Stomach smooth muscle (tissue), 2 donors: Measurements from ENCODE around the gene UBAP2.
A peak's percentile ranks its signal among the peaks of the same experiment; 100 is the strongest.
"Not testable (repeated sequence)": the region's sequence is repeated elsewhere in the genome, so short reads cannot be mapped to it uniquely, and the experiment has no call there.

Experiments
- H3K27ac ChIP-seq: one replicate; pipeline ENCODE4 v1.7.0; 2013; ENCODE audit warnings: mild to moderate bottlenecking, low read length, inconsistent platforms
- H3K27me3 ChIP-seq, 2 donors: one replicate each; pipeline ENCODE4 v1.7.0; 2013; ENCODE audit warnings: low read length in 2 of 2; ENCODE audit not compliant: insufficient read depth in 2 of 2, control insufficient read depth in 1 of 2
- H3K36me3 ChIP-seq, 2 donors: one replicate each; pipeline ENCODE4 v1.7.0; 2013; ENCODE audit warnings: low read length in 2 of 2; ENCODE audit not compliant: control insufficient read depth in 2 of 2, insufficient read depth in 2 of 2
- H3K4me1 ChIP-seq: one replicate; pipeline ENCODE4 v1.7.0; 2013; ENCODE audit warnings: low read length; ENCODE audit not compliant: control insufficient read depth, insufficient read depth
- H3K4me3 ChIP-seq, 2 donors: one replicate each; pipeline ENCODE4 v1.7.0; 2013; ENCODE audit warnings: low read length in 2 of 2
- H3K9ac ChIP-seq, 2 donors: one replicate each; pipeline ENCODE4 v1.7.0; 2013; ENCODE audit warnings: low read length in 2 of 2, mild to moderate bottlenecking in 1 of 2
- H3K9me3 ChIP-seq, 2 donors: one replicate each; pipeline ENCODE4 v1.7.0; 2013; ENCODE audit warnings: low read length in 2 of 2; ENCODE audit not compliant: control insufficient read depth in 2 of 2
- donor health status: healthy.
- donor health status: Pancreatic carcinoma.

UBAP2 gene

DNA sequence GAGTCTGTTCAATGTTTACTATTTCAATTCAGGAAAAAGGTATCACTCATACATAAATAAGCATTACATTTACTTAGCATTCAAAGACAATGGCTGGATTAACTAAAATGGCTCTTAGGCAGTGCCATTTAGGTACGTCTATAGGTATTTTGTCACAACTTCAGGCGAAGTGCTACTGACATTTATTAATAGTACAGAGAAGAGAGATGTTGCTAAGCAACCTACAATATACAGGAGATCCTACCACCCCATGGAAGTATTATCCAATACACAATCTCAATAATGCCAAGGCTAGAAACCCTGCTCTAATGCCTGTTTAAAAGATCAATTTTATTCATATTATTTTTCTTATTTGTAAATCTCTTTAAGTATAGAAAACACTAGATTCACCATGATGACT, 76.0 kb downstream of the UBAP2 start:
- Histone ChIP-seq H3K36me3 (peaks cover 2 to 5% of the 10 kb centered on the region in 2 donors), H3K27me3 (no peaks in the 10 kb centered on the region), H3K27ac (no peak overlapping the region), H3K4me1 (no peaks in the 10 kb centered on the region), H3K9ac (no peak overlapping the region), H3K9me3 (no peaks in the 10 kb centered on the region), H3K4me3 (no peak overlapping the region)

DNA sequence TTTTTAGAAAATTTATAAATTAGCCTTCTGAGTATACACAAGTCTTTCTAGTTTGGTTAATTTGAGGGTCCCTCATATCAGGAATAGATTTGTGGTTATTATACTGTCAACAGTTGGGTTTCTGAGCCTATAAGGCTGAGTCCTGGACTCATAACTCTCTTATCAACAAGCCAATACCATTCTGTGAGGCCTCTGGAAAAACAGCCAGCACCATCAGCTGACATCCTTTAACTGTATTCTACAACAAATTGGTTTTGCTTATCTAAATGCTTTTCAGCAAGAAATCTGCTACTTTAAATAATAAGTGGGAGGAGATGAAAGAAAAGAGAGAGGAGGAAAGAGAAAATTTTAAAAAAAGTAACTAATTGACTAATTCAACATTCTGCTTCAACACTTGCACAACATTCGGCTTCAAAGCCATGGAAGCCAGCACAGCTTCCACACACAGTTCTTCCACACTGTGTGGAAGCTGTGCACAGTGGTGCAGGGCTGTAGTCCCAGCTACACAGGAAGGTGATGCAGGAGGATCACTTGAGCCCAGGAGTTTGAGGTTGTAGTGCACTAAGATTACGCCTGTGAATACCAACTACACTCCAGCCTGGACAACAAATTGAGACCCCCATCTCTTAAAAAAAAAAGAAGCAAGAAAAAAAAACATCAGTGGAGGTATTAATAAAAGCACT, 84.5 kb downstream of the UBAP2 start:
- no peaks in the 10 kb centered on the region for H3K27me3 ChIP-seq
- no peaks in the 10 kb centered on the region for H3K4me1 ChIP-seq
- no peak overlapping the region for H3K4me3 ChIP-seq
- no peak overlapping the region for H3K9ac ChIP-seq
- H3K36me3 ChIP-seq: peaks cover 0 to 2% of the 10 kb centered on the region in 2 donors
- no peaks in the 10 kb centered on the region for H3K9me3 ChIP-seq
- H3K27ac ChIP-seq: no peak overlapping the region

DNA sequence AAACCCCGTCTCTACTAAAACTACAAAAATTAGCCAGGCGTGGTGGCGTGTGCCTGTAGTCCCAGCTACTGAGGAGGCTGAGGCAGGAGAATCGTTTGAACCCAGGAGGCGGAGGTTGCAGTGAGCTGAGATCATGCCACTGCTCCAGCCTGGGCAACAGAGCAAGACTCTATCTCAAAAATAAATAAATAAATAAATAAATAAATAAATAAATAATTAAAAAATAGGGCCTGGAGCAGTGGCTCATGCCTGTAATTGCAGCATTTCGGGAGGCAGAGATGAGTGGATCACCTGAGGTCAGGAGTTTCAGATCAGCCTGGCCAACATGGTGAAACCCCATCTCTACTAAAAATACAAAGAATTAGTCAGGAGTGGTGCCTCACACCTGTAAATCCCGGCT, 86.2 kb downstream of the UBAP2 start:
- not testable (repeated sequence) for H3K4me1 ChIP-seq, H3K9ac ChIP-seq, H3K4me3 ChIP-seq, H3K36me3 ChIP-seq, H3K9me3 ChIP-seq, H3K27me3 ChIP-seq, H3K27ac ChIP-seq

DNA sequence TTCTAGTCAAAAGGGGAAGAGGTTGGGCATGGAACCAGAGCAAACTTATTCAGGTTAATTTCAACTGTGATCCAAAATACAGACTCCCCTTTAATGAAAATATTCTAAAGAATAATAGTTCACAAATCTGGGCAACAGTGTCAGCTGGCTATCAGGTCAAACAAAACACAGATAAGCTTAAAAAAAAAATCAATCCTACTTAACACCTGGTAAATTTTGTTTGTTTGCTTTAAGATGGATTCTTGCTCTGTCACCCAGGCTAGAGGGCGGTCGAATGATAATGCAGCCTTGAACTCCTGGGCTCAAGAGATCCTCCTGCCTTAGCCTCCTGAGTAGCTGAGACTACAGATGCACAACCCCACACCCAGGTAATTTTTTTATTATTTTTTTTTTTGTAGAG, 89.0 kb downstream of the UBAP2 start:
- H3K9me3 ChIP-seq: no peaks in the 10 kb centered on the region
- peaks cover 0 to 9% of the 10 kb centered on the region in 2 donors for H3K36me3 ChIP-seq
- H3K27ac ChIP-seq: no peak overlapping the region
- no peaks in the 10 kb centered on the region for H3K27me3 ChIP-seq
- H3K4me3 ChIP-seq: no peak overlapping the region
- no peaks in the 10 kb centered on the region for H3K4me1 ChIP-seq
- no peak overlapping the region for H3K9ac ChIP-seq

DNA sequence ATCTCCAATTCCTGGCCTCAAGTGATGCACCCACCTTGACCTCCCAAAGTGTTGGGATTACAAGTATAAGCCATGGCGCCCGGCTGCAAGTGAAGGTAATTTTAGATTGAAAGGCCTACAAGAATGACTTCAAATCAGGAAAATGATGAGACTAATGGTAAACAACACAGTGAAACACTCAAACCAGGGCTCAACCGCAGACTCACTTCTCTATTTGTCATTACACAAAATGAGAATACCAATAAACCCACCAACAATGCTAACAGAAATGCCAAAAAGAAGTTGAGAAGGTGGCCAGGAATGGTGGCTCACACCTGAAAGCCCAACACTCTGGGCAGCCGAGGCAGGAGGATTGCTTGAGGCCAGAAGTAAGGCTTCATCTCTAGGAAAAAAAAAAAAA, 92.1 kb downstream of the UBAP2 start:
- peaks cover 0 to 9% of the 10 kb centered on the region in 2 donors for H3K36me3 ChIP-seq
- H3K4me3 ChIP-seq: no peak overlapping the region
- no peaks in the 10 kb centered on the region for H3K9me3 ChIP-seq
- no peak overlapping the region for H3K9ac ChIP-seq
- no peaks in the 10 kb centered on the region for H3K27me3 ChIP-seq
- H3K4me1 ChIP-seq: no peaks in the 10 kb centered on the region
- H3K27ac ChIP-seq: no peak overlapping the region

DNA sequence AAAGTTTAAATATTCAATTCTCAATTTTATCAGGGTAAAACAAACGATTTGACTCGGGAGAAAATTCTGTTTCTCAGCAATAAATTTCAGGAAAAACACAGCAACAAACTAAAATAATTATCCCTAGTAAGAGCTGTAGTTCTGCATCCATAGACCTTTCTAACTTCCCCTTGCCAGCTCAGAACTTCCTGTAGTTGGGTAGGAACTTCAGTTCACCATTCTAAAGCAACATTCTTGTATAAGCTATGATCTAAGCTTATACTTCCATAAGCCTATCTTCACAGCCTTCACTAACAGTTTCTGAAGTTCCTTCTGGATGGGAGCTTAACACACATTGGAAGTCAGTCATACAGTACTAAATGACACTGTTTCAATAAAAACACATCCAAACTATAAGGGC, 96.6 kb downstream of the UBAP2 start:
- H3K9ac ChIP-seq: no peak overlapping the region
- no peak overlapping the region for H3K27ac ChIP-seq
- peaks cover 6% of the 10 kb centered on the region for H3K4me1 ChIP-seq
- H3K9me3 ChIP-seq: no peaks in the 10 kb centered on the region
- H3K27me3 ChIP-seq: no peaks in the 10 kb centered on the region
- no peak overlapping the region for H3K4me3 ChIP-seq
- peaks cover 3 to 8% of the 10 kb centered on the region in 2 donors for H3K36me3 ChIP-seq

DNA sequence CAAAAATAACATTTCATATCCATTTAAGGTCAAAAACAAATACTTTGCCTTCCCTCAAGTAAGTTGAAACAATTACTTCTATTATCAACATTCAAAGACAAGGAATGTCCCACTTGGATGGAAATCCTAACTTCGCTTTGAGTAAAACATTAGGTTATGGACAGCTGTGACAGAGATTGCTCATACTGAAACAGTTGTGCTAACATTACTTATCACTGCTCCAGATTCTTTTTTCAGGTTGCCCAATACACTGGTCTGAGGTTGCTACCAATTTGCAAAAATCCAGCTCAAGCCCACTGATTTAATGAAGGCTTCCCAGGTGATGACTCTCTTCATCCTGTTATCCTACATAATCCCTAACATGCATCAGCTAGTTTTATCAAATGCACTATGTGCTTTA, 98.3 kb downstream of the UBAP2 start:
- H3K27ac ChIP-seq: no peak overlapping the region
- peaks cover 2 to 6% of the 10 kb centered on the region in 2 donors for H3K36me3 ChIP-seq
- H3K27me3 ChIP-seq: no peaks in the 10 kb centered on the region
- peaks cover 13% of the 10 kb centered on the region for H3K4me1 ChIP-seq
- no peak overlapping the region for H3K9ac ChIP-seq
- no peaks in the 10 kb centered on the region for H3K9me3 ChIP-seq
- no peak overlapping the region for H3K4me3 ChIP-seq

DNA sequence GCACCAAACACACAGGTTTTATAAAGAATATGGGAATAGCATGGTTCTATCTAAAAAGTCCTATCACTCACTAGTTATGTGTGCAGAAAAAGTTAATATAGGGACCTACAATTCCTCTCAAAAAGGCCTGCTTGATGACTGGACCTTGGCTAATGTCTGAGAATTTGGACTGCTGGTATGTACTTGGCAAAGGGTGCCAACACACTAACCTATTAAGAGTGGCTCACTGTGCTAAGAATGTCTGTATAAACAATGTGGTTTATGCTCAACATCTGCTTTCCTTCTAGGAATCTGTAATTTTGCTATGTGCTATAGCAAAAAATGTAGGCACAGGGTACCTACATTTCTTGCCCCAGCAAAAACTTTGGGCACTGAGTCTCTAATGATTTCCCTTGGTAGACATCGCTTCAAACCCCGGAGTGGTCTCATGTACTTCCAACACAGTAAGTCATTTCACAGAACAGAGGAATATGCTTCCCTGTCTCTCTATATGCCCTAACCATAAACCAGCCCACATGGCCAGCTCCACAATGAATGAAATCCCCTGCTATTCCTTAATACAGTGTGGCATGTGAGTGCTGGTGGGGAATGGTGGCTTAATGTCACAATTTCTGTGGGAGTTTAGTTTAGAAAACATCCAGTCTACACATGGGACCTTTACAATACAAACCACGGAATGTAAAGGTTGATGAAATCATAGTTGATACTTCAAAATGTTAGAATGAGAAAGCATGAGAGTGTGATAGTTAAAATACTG, 101.7 kb downstream of the UBAP2 start:
- H3K36me3 ChIP-seq: peaks cover 7 to 12% of the 10 kb centered on the region in 2 donors
- H3K4me1 ChIP-seq: peaks cover 13% of the 10 kb centered on the region
- H3K27ac ChIP-seq: peak overlapping the region; percentile 31
- H3K9me3 ChIP-seq: no peaks in the 10 kb centered on the region
- H3K27me3 ChIP-seq: no peaks in the 10 kb centered on the region
- no peak overlapping the region for H3K4me3 ChIP-seq
- no peak overlapping the region for H3K9ac ChIP-seq

DNA sequence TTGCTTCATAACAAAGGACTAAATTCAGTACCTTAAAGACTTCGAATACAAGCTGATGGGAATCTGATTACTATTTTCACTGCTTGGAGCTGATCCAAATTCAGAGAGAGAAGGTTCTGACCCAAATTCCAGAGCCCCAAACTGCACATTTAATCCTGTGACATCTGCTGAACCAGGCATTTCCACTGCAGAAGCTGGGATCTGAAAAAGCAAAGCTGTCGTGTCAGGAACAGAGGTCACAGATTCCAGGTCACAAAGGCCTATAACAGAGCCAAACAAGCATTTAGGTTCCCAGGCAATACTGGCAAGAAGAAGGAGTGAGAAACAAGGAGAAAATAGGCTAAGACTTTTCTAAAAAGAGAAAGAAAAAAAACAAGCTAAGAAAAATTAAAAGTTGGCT, 105.3 kb downstream of the UBAP2 start:
- Histone ChIP-seq H3K9me3 (no peaks in the 10 kb centered on the region), H3K36me3 (peaks cover 9 to 21% of the 10 kb centered on the region in 2 donors), H3K27ac (no peak overlapping the region)

DNA sequence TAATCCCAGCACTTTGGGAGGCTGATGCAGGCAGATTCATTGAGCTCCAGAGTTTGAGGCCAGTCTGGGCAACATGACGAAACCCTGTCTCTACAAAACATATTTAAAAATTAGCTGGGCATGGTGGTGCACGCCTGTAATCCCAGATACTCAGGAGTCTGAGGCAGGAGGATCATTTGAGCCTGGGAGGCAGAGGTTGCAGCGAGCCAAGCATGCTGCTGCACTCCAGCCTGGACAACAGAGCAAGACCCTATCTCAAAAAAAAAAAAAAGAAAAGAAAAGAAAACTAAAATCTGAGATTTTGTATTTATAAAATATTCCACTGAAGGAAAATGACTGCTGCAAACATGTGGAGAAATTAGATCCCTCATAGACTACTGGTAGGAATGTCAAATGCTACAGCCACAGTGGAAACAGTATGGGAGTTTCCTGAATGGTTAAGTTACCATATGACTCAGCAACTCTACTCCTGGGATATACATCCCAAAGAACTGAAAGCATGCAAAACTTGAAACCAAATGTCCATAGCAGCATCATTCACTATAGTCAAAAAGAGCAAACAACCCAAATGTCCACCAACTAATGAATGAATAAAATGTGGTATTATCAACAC, 106.1 kb downstream of the UBAP2 start:
- H3K4me1 ChIP-seq: peaks cover 10% of the 10 kb centered on the region
- H3K36me3 ChIP-seq: peaks cover 7 to 18% of the 10 kb centered on the region in 2 donors
- H3K27me3 ChIP-seq: no peaks in the 10 kb centered on the region
- no peak overlapping the region for H3K9ac ChIP-seq
- H3K9me3 ChIP-seq: no peaks in the 10 kb centered on the region
- no peak overlapping the region for H3K27ac ChIP-seq
- no peak overlapping the region for H3K4me3 ChIP-seq

More for the DNA sequence above, 105.3 kb downstream of the UBAP2 start:
- no peak overlapping the region for H3K4me3 ChIP-seq
- H3K27me3 ChIP-seq: no peaks in the 10 kb centered on the region
- peaks cover 13% of the 10 kb centered on the region for H3K4me1 ChIP-seq
- H3K9ac ChIP-seq: no peak overlapping the region
